HG02759 (cell line): ENCODE measurements around the gene AHSG.
"Not testable (repeated sequence)": the region's sequence is repeated elsewhere in the genome, so short reads cannot be mapped to it uniquely, and the experiment has no call there.

ENCODE experiments used
- ATAC-seq: cut with Tn5 transposase; IDR thresholded peaks from one replicate; pipeline ENCODE4 v1.9.1; 2021; ENCODE audit warnings: mild to moderate bottlenecking, moderate library complexity; ENCODE audit not compliant: unreplicated experiment

Gene AHSG, protein sequence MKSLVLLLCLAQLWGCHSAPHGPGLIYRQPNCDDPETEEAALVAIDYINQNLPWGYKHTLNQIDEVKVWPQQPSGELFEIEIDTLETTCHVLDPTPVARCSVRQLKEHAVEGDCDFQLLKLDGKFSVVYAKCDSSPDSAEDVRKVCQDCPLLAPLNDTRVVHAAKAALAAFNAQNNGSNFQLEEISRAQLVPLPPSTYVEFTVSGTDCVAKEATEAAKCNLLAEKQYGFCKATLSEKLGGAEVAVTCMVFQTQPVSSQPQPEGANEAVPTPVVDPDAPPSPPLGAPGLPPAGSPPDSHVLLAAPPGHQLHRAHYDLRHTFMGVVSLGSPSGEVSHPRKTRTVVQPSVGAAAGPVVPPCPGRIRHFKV

DNA sequence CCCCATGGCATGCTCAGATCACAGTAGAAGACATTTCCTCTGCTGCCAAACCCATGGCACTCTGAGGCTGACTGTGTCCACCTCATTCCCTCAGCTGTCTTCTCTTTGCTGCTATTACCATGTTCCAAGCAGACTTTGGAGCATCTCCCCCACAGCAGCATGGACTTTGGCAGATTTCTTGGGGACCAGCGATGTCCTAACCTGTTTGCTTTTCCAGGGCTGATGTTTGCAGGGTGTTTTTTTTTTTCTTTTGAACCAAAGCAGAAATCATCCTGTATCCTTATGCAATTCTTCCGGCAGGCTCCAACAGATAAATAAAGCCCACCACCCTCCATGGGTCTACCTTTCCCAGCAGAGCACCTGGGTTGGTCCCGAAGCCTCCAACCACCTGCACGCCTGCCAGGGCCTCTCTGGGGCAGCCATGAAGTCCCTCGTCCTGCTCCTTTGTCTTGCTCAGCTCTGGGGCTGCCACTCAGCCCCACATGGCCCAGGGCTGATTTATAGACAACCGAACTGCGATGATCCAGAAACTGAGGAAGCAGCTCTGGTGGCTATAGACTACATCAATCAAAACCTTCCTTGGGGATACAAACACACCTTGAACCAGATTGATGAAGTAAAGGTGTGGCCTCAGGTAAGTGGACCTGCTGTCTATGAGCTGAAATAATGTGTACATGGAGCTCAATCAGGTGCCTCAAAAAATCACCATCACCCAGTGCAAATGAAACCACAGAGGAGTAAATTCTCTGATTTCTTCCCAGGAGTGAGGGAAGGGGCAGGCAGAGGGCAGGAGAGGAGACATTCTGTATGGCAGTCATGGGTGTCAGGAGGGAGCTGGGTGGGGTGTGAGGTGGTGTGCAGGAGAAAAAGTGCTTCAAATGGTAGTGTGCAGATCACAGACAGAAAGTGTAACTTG lies at the start of gene AHSG:
Gene AHSG (plus strand): TSS at position 340 of the 916 bp plus-strand sequence. CDS start 82 bp downstream, at position 422.
- no peak for ATAC-seq

DNA sequence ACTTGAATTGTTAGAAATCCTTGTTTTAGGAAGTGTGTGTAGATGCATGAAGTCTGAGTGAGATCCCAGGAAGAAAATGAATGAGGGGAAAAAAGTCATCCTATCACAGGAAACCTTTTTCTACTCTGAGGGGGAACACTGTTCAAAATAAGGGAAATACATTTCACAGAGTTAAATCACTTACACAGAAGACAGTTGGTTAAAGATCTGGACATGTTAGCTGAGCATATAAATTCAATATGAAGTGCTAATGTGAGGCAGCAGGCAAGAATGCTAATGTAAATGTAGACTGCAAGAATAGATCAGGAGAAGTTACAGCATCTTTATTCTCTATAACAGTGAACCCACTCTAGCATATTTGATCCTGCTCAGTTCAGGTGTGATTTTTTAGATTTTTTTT lies 48.3 kb upstream of the AHSG start:
- no peak for ATAC-seq

DNA sequence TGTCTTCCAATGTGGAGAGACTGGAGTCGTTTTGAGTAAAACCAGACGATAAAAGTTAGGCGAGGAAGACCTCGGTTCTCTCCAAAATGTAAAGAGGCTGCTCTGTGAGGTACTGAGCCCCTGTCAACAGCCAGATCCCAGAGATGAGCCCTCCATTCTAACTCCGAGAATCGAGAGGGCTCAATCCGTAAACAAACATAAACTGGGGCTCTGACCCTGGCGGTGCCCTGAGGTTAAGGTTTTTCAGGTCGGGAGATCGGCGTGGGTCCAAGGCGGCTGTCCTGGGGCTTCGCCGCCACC lies 46.1 kb upstream of the AHSG start:
- ATAC-seq, result no peak

DNA sequence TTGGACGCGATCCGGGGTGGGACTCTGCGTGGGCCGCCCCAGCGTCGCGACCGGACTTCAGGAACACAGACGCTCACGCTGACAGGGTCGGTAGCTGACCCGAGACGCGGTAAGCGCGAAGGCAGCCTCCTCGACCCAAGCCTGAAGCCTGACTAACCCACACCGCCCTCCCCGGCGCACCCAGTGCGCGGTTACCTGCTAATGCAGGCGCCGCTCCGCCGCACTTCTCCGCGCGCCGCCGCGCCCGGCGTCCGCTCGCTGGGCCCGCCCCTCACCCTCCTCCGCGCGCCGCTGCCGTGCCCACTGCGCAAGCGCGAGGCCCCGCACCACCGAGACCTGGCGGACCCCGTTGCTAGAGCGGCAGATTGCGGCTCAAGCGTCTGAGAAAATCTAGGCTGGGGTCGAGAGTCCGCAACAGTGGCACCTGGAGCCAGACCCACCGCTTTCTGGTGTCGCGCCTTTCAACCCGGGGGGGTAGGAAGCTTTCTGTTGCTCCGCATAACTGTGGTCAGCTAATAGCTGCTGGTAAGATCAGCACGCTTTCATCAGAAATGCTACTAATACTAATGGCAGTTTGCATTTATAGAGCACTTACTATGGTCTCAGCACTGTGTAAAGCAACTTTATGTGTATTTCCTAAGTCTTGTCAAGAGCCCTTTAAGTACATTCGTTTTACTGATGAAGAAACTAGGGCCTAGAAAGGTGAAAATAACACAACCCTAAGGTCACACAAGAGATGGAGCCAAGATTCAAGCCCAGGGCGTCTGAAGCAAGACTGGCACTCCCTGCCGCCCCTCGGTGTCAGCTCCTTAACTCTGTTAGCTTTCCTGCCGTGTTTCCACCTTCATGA lies 45.6 kb upstream of the AHSG start, which contains the start of gene TBCCD1:
Gene TBCCD1 (minus strand): TSS at position 268 of the 850 bp plus-strand sequence. CDS start 3,010 bp downstream, outside the sequence.
- ATAC-seq, result peak; percentile 47

DNA sequence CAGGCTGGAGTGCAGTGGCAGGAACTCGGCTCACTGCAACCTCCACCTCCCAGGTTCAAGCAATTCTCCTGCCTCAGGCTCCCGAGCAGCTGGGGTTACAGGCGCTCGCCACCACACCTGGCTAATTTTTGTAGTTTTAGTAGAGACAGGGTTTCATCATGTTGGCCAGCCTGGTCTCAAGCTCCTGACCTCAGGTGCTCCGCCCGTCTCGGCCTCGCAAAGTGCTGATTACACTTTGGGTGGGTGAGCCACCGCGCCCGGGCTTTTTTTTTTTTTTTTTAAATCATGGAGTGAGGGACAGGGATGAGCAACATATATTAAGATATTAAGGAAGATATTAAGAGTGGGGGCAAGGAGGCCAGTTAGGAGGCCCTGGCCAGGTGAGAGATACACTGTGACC lies 43.5 kb upstream of the AHSG start:
- ATAC-seq, result not testable (repeated sequence)

DNA sequence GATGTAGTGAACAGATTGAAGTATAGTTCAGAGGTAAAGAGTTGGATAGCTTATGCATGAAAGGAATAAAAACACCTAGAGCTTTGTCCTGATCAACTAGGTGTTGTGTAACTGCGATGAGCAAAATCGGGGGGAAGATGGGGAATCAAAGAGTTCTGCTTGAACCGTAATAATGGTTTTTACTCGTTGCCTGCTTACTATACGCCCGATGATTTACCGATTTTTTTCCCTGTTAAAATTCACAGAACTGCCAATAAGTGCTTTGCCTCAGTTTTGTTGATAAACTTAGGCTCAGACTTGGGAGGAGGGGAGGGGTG lies 43.1 kb upstream of the AHSG start:
- ATAC-seq, result no peak

- ATAC-seq, result peak; percentile 87
Measured at GRCh38 chr3:186570096-186570940, 42.5 kb upstream of the AHSG start, which contains the start of gene DNAJB11. Gene DNAJB11, plus strand, starts transcription at chr3:186570720. Its CDS starts 178 bp downstream, at chr3:186570898.

- ATAC-seq, result no peak
Measured at GRCh38 chr3:186570941-186571643, 41.8 kb upstream of the AHSG start.

DNA sequence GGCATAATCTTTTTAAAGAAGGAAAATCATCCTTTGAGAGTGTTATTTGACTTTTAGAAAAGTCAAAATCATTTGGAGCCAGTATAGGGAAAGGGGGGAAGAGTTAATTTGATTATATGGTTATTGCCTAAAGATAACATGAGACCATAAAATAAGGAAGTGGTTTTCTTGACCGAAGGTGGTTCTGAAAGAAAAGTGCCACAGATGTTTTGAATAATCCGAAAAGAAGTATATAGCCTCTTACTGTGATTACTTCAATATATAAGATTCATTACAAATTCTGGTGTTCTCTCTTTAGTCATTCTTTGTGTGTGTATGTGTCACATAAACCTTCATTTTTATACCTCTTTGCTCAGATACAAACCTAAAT lies 41.2 kb upstream of the AHSG start:
- ATAC-seq, result no peak

- ATAC-seq, result no peak
Measured at GRCh38 chr3:186577521-186577920, 35.3 kb upstream of the AHSG start.

DNA sequence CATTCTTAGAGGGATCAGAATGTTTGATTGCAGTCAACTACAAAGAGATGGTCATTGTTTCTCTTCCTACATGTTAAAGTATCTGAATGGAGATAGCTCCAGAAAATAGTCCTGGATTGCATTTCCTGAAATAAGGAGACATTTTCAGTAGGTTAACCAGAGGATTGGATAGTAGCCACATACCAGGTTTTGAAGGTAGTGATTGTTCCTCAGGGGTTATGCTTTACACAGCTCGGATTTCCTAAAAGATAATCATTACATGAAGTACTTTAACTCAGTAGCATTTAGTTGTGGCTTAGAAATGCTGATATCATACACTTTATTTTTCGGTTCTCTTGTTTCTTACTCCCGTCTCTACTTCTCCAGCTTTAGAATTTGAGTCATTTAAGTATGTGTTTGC lies 32.1 kb upstream of the AHSG start:
- no peak for ATAC-seq

GRCh38 chr3:186582541-186582940 lies 30.3 kb upstream of the AHSG start:
- no peak for ATAC-seq

DNA sequence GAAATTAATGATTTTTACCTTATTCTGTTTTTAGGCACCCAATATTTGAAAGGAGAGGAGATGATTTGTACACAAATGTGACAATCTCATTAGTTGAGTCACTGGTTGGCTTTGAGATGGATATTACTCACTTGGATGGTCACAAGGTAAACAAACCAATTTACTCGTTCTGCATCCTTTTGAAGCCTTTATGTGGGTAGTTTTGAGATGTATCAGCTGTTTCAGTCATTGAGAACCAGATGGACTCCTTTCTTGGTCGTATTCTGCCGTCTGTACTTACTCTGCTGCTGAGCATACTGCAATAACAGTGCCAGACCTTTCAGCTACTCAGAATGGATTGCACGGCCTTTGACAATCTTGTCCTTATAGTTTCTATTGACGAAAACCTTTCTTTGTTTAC lies 29.0 kb upstream of the AHSG start:
- no peak for ATAC-seq

- ATAC-seq, result not testable (repeated sequence)
Measured at GRCh38 chr3:186586245-186586644, 26.6 kb upstream of the AHSG start.

GRCh38 chr3:186587183-186587582 lies 25.7 kb upstream of the AHSG start:
- no peak for ATAC-seq

- no peak for ATAC-seq
Measured at GRCh38 chr3:186588632-186589031, 24.2 kb upstream of the AHSG start.

DNA sequence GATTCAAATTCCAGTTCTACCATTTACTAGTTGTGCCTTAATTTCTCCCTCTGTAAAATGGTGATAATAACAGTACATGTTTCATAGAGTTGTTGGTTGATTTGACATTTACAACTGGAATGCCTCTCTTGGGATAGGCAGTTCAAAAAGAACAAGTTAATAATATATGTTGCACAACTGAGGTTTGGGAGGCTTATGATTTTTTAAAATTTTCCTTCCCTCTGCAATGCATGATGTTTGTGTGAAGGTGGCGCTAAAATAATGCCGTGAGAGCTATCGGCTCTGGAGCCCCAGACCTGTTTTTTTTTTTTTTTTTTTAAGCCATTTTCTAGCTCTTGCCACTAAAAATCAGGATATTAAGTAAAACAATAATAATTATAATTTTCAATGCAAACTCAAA lies 23.7 kb upstream of the AHSG start:
- ATAC-seq, result no peak

DNA sequence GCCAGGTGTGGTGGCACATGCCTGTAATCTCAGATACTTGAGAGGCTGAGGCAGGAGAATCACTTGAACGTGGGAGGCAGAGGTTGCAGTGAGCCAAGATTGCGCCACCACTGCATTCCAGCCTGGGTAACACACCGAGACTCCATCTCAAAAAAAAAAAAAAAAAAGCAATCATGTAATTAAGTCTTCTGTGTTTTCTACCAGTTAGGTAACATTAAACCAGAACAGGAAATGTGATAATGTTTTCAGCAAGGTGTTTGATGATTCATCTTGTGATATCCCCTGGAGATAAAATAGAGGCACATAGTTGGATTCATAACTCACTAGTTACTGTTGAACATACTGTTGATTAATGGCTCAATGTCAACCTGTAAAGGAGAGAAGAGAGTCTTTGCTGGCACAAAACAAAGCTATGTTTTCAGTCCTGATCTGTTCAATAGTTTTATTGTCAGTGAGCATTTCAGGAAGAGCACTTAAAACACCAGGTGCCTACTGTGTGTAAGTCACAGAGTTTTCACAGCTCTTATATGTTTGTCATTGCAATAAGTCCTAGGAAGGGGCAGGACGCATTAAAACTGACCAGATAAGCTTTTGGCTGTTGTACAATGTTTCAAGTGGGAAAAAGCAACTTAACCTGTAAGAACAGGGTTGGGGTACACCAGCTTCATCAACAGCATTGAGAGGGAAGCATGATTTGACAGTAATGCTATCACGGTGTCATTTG lies 22.8 kb upstream of the AHSG start:
- ATAC-seq, result no peak
